HepG2 (cell line): ENCODE results near the gene ATAD3C. TPM values are rescaled to one million over a fixed set of nuclear protein-coding genes. Genes with fewer than 3 reads are reported as not detected.

ENCODE experiments used
- ATAC-seq: fragments of 200-7000 bp; cut with Tn5 transposase; 3 replicates; pipeline ENCODE4 v1.9.1; 2020; ENCODE audit warnings: mild to moderate bottlenecking, moderate library complexity
- BruUV-seq: library from RNA; stranded (reverse); fragments of 400-500 nt; replicated peaks from 2 replicates; lab custom pipeline; 2021; lab: Mats Ljungman, UMichigan
- CTCF ChIA-PET: fragments of 300-600 bp; formaldehyde crosslinking; extraction: SDS; loops from one replicate; lab custom pipeline; 2021; ENCODE audit warnings: low total read pairs, inconsistent platforms, low intra/inter-chr PET ratio; lab: Yijun Ruan, JAX
- POLR2A ChIA-PET: fragments of 350-600 bp; sonication (Branson Sonifier 250); formaldehyde crosslinking; loops from one replicate; lab custom pipeline; 2020; ENCODE audit warnings: antibody characterized with exemption, inconsistent platforms; lab: Yijun Ruan, JAX
- DNase-seq: peaks from one replicate; pipeline ENCODE4 v3.0.0-alpha.2; 2015; ENCODE audit warnings: low spot score
- FAIRE-seq: peaks from 3 replicates; lab custom pipeline; 2011; peaks lifted over from hg19 to GRCh38; lab: Jason Lieb, UNC
- H2AFZ ChIP-seq: one replicate; pipeline ENCODE4 v1.6.1; 2011; ENCODE audit warnings: low read length, inconsistent platforms
- H3K27ac ChIP-seq: fragments of 300-600 bp; 3 replicates; pipeline ENCODE4 v1.8.0; 2011; ENCODE audit warnings: mixed run types, mild to moderate bottlenecking, mixed read lengths, low read length, inconsistent platforms; ENCODE audit not compliant: insufficient read depth; ENCODE audit errors: extremely low read length
- H3K27me3 ChIP-seq, 2 experiments: fragments of 200-600 bp in 1 of 2; 2 replicates in 1 of 2; 3 replicates in 1 of 2; pipeline versions ENCODE4 v1.6.0 to v1.8.0; 2011; ENCODE audit warnings: low read length in 2 of 2, mild to moderate bottlenecking in 2 of 2, moderate library complexity in 2 of 2, inconsistent platforms in 1 of 2; ENCODE audit not compliant: insufficient read depth in 2 of 2, control insufficient read depth in 1 of 2
- H3K36me3 ChIP-seq, 2 experiments: fragments of 200-600 bp in 1 of 2; replicated peaks in 1 of 2; 2 replicates in 1 of 2; 3 replicates in 1 of 2; pipeline versions ENCODE4 v1.5.1 to v1.8.0; 2011; ENCODE audit warnings: low read length in 2 of 2, inconsistent platforms in 1 of 2; ENCODE audit not compliant: insufficient read depth in 2 of 2, control insufficient read depth in 1 of 2
- H3K4me1 ChIP-seq: 2 replicates; pipeline ENCODE4 v1.5.1; 2012; ENCODE audit warnings: low read length, inconsistent platforms; ENCODE audit not compliant: insufficient read depth
- H3K4me2 ChIP-seq: 2 replicates; pipeline ENCODE4 v1.6.0; 2011; ENCODE audit warnings: low read depth, low read length, inconsistent platforms
- H3K4me3 ChIP-seq, 3 experiments: fragments of 200-600 bp in 1 of 3; sonication (generic), shearing (Covaris generic) in 1 of 3; replicated peaks in 1 of 3; 2 replicates each; pipeline ENCODE4 v1.5.1; 2011 to 2016; ENCODE audit warnings: low read length in 3 of 3, inconsistent platforms in 2 of 3, low read depth in 2 of 3, mild to moderate bottlenecking in 2 of 3, control low read depth in 1 of 3, mixed read lengths in 1 of 3; ENCODE audit not compliant: insufficient read depth in 1 of 3
- H3K79me2 ChIP-seq: one replicate; pipeline ENCODE4 v1.6.1; 2011; ENCODE audit warnings: low read length, inconsistent platforms; ENCODE audit not compliant: insufficient read depth
- H3K9ac ChIP-seq: 2 replicates; pipeline ENCODE4 v1.6.0; 2011; ENCODE audit warnings: mild to moderate bottlenecking, low read depth, low read length, inconsistent platforms; ENCODE audit not compliant: insufficient read depth
- H3K9me3 ChIP-seq: 2 replicates; pipeline ENCODE4 v1.5.1; 2012; ENCODE audit warnings: mild to moderate bottlenecking, low read length
- H4K20me1 ChIP-seq: 2 replicates; pipeline ENCODE4 v1.6.0; 2011; ENCODE audit warnings: inconsistent platforms, mild to moderate bottlenecking, low read length, moderate library complexity; ENCODE audit not compliant: insufficient read depth
- AGO2 ChIP-seq: fragments of 200-400 bp; formaldehyde crosslinking; optimal IDR thresholded peaks from 2 replicates; pipeline ENCODE3; 2017; ENCODE audit warnings: mild to moderate bottlenecking, low read depth, low read length, moderate library complexity
- RBFOX2 ChIP-seq: fragments of 200-400 bp; formaldehyde crosslinking; IDR thresholded peaks from 2 replicates; pipeline ENCODE4 v1.6.1; 2017; ENCODE audit warnings: low read depth, mild to moderate bottlenecking, low read length
- XRCC5 ChIP-seq: fragments of 200-400 bp; formaldehyde crosslinking; optimal IDR thresholded peaks from 2 replicates; pipeline ENCODE3; 2017; ENCODE audit warnings: mild to moderate bottlenecking, low read length
- WGBS: methylation state at CpG from one replicate; pipeline ENCODE4 v1.1.6; 2017; ENCODE audit warnings: low lambda C conversion rate; 5-methylcytosine and 5-hydroxymethylcytosine counted together
- in situ Hi-C: cut with HindIII; loops from 2 replicates; pipeline ENCODE4 v1.10.0; 2017; ENCODE audit warnings: low pct_unique_long_range_greater_than_20kb; ENCODE audit not compliant: extremely low pct_ligation_motif_present
- intact Hi-C: fragments of 100-400 bp; cut with micrococcal nuclease; formaldehyde crosslinking; loops from one replicate; pipeline ENCODE4 v1.10.0; 2022; ENCODE audit not compliant: unreplicated experiment
- polyA plus RNA-seq, 8 experiments: library from polyadenylated mRNA; depleted of rRNA in 3 of 8; stranded (reverse) in 7 of 8; unstranded in 1 of 8; fragments of >200 nt; fragmentation: Illumina TruSeq in 4 of 8; extraction: Trizol in 4 of 8; gene quantifications; 2 replicates each; pipeline versions ENCODE4 v1.2.1 to v1.2.3, GENCODE V29; 2011 to 2016; ENCODE audit warnings: low read depth in 4 of 8, missing spikeins in 1 of 8, mixed read lengths in 1 of 8; ENCODE audit not compliant: insufficient read depth in 1 of 8
- total RNA-seq, 5 experiments: library from RNA; depleted of rRNA; stranded (reverse); fragments of >200 nt; fragmentation: Illumina TruSeq; extraction: Trizol; gene quantifications; 2 replicates each; pipeline ENCODE4 v1.2.3, GENCODE V29; 2016; ENCODE audit warnings: low read depth in 1 of 5
- TF ChIP-seq, protein P1 (sequence below): sonication (generic); formaldehyde crosslinking; IDR thresholded peaks from 2 replicates; pipeline ENCODE4 v1.4.0; 2020; ENCODE audit warnings: mild to moderate bottlenecking, missing genetic modification reagents
- TF ChIP-seq, protein P2 (sequence below): sonication (generic); formaldehyde crosslinking; IDR thresholded peaks from 2 replicates; pipeline ENCODE4 v1.5.1; 2020; ENCODE audit warnings: mild to moderate bottlenecking, missing genetic modification reagents, moderate library complexity

ATAD3C gene
- total and polyA plus RNA-seq, 2 of the 13 experiments (the other 11 are each of a cell fraction or from before 2014, with no cell fraction given) = 2.4 to 3.2 TPM

DNA sequence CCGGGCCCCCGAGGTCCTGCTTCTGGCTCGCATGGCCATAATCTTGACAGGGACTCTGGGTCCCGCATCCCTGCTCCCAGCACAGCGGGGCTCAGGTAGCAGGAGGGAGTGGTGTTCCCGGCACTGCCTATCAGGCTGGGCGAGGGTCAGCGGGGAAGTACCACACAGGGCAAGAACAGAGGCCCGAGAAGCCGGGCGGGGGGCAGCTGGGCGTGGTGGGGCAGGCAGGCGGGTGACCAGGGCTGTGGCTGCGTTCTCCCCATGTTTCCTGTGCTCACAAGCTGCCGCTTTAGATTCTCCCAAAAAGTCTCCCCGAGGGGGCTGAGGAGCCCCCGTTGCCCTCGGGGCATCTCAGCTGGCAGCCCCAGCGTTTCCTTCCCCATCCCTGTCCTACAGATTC is 40.4 kb downstream of the ATAD3C start:
- intact Hi-C loops = no loop called here
- Histone ChIP-seq H3K9me3 (no peaks in the 10 kb centered on the region), H3K27ac (no peak overlapping the region), H3K4me1 (no peaks in the 10 kb centered on the region), H3K27me3 (no peaks in the 10 kb centered on the region; a peak in 1 of 5 replicates), H4K20me1 (no peaks in the 10 kb centered on the region), H3K4me2 (no peak overlapping the region), H3K4me3 (no peak overlapping the region), H2AFZ (no peak overlapping the region), H3K9ac (no peak overlapping the region), H3K36me3 (peaks cover 21 to 42% of the 10 kb centered on the region in 2 experiments; a peak in 4 of 5 replicates), H3K79me2 (no peaks in the 10 kb centered on the region)
- TF ChIP-seq, protein P1, sequence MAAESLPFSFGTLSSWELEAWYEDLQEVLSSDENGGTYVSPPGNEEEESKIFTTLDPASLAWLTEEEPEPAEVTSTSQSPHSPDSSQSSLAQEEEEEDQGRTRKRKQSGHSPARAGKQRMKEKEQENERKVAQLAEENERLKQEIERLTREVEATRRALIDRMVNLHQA (CRISPR knock-in tag) = no peak
- peak; percentile 24 for TF ChIP-seq AGO2
- ChIA-PET CTCF (no interaction called here), POLR2A (no interaction called here)
- ATAC-seq (no peak), DNase-seq (no peak), FAIRE-seq (no peak)
- BruUV-seq = no TSS peak
- in situ Hi-C loops = no loop called here
- whole genome bisulfite sequencing = 98% methylated on average over 9 of the region's 19 CpGs

DNA sequence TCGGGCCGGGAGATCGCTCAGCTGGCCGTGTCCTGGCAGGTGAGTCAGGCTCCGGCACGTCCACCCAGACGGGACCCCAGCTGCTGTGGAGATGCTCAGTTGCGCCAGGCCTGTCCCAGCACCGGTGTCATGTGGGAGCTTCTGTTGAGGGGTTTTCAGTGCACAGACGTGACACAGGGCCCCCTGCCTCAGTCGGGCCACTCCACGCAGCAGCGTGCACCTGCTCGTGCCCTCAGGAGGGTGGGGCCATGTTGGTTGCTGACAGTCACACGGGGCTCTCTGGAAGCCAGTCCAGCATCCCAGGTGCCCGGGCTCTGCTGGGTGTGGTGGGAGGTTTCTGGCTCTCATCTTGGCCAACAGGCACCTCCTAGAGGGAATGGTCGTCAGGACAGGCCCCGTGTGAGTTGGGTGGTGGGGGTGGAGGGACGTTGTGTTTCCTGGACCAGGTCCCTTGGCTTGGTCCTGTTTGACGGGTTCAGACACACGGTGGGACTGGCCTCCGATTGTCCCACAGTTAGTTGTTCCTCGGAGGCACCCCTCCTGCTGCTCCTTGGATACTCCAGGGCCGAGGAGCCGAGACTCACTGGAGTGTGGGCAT is 41.2 kb downstream of the ATAD3C start:
- Histone ChIP-seq H3K27me3 (no peaks in the 10 kb centered on the region; a peak in 1 of 5 replicates), H3K4me2 (no peak overlapping the region), H4K20me1 (no peaks in the 10 kb centered on the region), H2AFZ (no peak overlapping the region), H3K4me1 (no peaks in the 10 kb centered on the region), H3K4me3 (no peak overlapping the region), H3K9ac (no peak overlapping the region), H3K36me3 (peaks cover 21 to 42% of the 10 kb centered on the region in 2 experiments; a peak in 4 of 5 replicates), H3K27ac (no peak overlapping the region)
- no peak for FAIRE-seq
- in situ Hi-C loops = no loop called here
- POLR2A ChIA-PET = no interaction called here
- no TSS peak for BruUV-seq
- no peak for ATAC-seq
- peak; percentile 55 for TF ChIP-seq AGO2
- TF ChIP-seq RBFOX2 = peak; percentile 27; the same call in 1 of the 2 replicates
- TF ChIP-seq, protein P2, sequence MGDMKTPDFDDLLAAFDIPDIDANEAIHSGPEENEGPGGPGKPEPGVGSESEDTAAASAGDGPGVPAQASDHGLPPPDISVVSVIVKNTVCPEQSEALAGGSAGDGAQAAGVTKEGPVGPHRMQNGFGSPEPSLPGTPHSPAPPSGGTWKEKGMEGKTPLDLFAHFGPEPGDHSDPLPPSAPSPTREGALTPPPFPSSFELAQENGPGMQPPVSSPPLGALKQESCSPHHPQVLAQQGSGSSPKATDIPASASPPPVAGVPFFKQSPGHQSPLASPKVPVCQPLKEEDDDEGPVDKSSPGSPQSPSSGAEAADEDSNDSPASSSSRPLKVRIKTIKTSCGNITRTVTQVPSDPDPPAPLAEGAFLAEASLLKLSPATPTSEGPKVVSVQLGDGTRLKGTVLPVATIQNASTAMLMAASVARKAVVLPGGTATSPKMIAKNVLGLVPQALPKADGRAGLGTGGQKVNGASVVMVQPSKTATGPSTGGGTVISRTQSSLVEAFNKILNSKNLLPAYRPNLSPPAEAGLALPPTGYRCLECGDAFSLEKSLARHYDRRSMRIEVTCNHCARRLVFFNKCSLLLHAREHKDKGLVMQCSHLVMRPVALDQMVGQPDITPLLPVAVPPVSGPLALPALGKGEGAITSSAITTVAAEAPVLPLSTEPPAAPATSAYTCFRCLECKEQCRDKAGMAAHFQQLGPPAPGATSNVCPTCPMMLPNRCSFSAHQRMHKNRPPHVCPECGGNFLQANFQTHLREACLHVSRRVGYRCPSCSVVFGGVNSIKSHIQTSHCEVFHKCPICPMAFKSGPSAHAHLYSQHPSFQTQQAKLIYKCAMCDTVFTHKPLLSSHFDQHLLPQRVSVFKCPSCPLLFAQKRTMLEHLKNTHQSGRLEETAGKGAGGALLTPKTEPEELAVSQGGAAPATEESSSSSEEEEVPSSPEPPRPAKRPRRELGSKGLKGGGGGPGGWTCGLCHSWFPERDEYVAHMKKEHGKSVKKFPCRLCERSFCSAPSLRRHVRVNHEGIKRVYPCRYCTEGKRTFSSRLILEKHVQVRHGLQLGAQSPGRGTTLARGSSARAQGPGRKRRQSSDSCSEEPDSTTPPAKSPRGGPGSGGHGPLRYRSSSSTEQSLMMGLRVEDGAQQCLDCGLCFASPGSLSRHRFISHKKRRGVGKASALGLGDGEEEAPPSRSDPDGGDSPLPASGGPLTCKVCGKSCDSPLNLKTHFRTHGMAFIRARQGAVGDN (CRISPR knock-in tag) = 0 out of 2 replicates have a peak, but pooled peaks have one; percentile 10
- TF ChIP-seq XRCC5 = no peak
- TF ChIP-seq, all 625 proteins: peak for 3
- DNase-seq = no peak
- Histone ChIP-seq H3K79me2 (no peaks in the 10 kb centered on the region), H3K9me3 (no peaks in the 10 kb centered on the region)
- 93% methylated on average over 12 of the region's 25 CpGs for WGBS
- CTCF ChIA-PET = no interaction called here
- intact Hi-C loops = no loop called here
